CD4-positive, alpha-beta T cell treated with Interleukin-10 for 1 hour (primary cell): ENCODE data around the gene ZNF436.

Experiments
- DNase-seq: peaks from one replicate; pipeline ENCODE4 v3.0.0-alpha.2; 2020

The ZNF436 gene

GRCh38 chr1:23369335-23370013 is at the start of gene ZNF436:
TSS of gene ZNF436 (minus strand) at chr1:23369836. CDS start at chr1:23368005, 1,831 bp downstream.
- DNase-seq, result peak; percentile 20

- DNase-seq, result no peak
Measured at GRCh38 chr1:23419180-23419579, 49.5 kb upstream of the ZNF436 start.

GRCh38 chr1:23417570-23417969 is 47.9 kb upstream of the ZNF436 start:
- no peak for DNase-seq

- DNase-seq, result no peak
Measured at GRCh38 chr1:23416964-23417363, 47.3 kb upstream of the ZNF436 start.

GRCh38 chr1:23408797-23409290 is 39.2 kb upstream of the ZNF436 start:
- no peak for DNase-seq

- no peak for DNase-seq
Measured at GRCh38 chr1:23407016-23407630, 37.5 kb upstream of the ZNF436 start.

GRCh38 chr1:23405946-23406345 is 36.3 kb upstream of the ZNF436 start:
- DNase-seq, result no peak

- peak; percentile 81 for DNase-seq
Measured at GRCh38 chr1:23403735-23404486, 34.3 kb upstream of the ZNF436 start.

- no peak for DNase-seq
Measured at GRCh38 chr1:23403355-23403734, 33.7 kb upstream of the ZNF436 start.

- DNase-seq, result no peak
Measured at GRCh38 chr1:23403038-23403336, 33.4 kb upstream of the ZNF436 start.

- no peak for DNase-seq
Measured at GRCh38 chr1:23402286-23403037, 32.8 kb upstream of the ZNF436 start.

- DNase-seq, result no peak
Measured at GRCh38 chr1:23401313-23401712, 31.7 kb upstream of the ZNF436 start.

GRCh38 chr1:23400324-23401114 is 30.9 kb upstream of the ZNF436 start:
- DNase-seq, result no peak

- DNase-seq, result no peak
Measured at GRCh38 chr1:23399229-23399628, 29.6 kb upstream of the ZNF436 start.

GRCh38 chr1:23397908-23398307 is 28.3 kb upstream of the ZNF436 start:
- no peak for DNase-seq

GRCh38 chr1:23396380-23396779 is 26.7 kb upstream of the ZNF436 start:
- no peak for DNase-seq

- DNase-seq, result no peak
Measured at GRCh38 chr1:23395849-23396248, 26.2 kb upstream of the ZNF436 start.

GRCh38 chr1:23395154-23395724 is 25.6 kb upstream of the ZNF436 start:
- DNase-seq, result no peak

- no peak for DNase-seq
Measured at GRCh38 chr1:23394684-23395083, 25.0 kb upstream of the ZNF436 start.

- no peak for DNase-seq
Measured at GRCh38 chr1:23394181-23394580, 24.5 kb upstream of the ZNF436 start.

GRCh38 chr1:23393706-23394105 is 24.1 kb upstream of the ZNF436 start:
- DNase-seq, result no peak
